A549 (cell line): ENCODE results near the gene NDUFAF2. TPM values are rescaled to one million over a fixed set of nuclear protein-coding genes. Genes with fewer than 3 reads are reported as not detected.

Experiments
- ATAC-seq, 2 experiments: fragments of 200-7000 bp in 1 of 2; fragments of >200 bp in 1 of 2; cut with Nextera tagmentation in 1 of 2; cut with Tn5 transposase in 1 of 2; 3 replicates each; pipeline versions ENCODE4 v1.8.0 to v1.9.1; 2018 to 2020; ENCODE audit warnings: mild to moderate bottlenecking in 1 of 2, moderate library complexity in 1 of 2
- CTCF ChIA-PET: fragments of 300-600 bp; sonication (Branson Sonifier 250); formaldehyde crosslinking; extraction: SDS; loops from one replicate; lab custom pipeline; 2021; ENCODE audit warnings: antibody characterized with exemption, inconsistent platforms; lab: Yijun Ruan, JAX
- POLR2A ChIA-PET: fragments of 350-600 bp; formaldehyde crosslinking; extraction: SDS; loops from one replicate; lab custom pipeline; 2021; ENCODE audit warnings: antibody characterized with exemption, inconsistent platforms; lab: Yijun Ruan, JAX
- DNase-seq, 2 experiments: peaks; one replicate each; pipeline versions ENCODE4 v3.0.0 to v3.0.0-alpha.2; 2011 to 2016; ENCODE audit warnings: low read depth in 1 of 2, low spot score in 1 of 2
- FAIRE-seq: peaks from 2 replicates; lab custom pipeline; 2011; peaks lifted over from hg19 to GRCh38; lab: Jason Lieb, UNC
- H3K27ac ChIP-seq, 2 experiments: fragments of >200 bp; sonication (Bioruptor Twin); formaldehyde crosslinking; 3 replicates each; pipeline ENCODE4 v1.5.1; 2016 to 2017
- H3K4me1 ChIP-seq: fragments of >200 bp; sonication (Bioruptor Twin); formaldehyde crosslinking; 3 replicates; pipeline ENCODE4 v1.6.1; 2016
- H3K4me2 ChIP-seq: fragments of >200 bp; sonication (Bioruptor Twin); formaldehyde crosslinking; 3 replicates; pipeline ENCODE4 v1.6.1; 2016
- H3K4me3 ChIP-seq: fragments of >200 bp; sonication (Bioruptor Twin); formaldehyde crosslinking; 3 replicates; pipeline ENCODE4 v1.5.1; 2016
- H3K9me3 ChIP-seq: fragments of >200 bp; sonication (Bioruptor Twin); formaldehyde crosslinking; 3 replicates; pipeline ENCODE4 v1.6.1; 2016
- CBX8 ChIP-seq: fragments of 200-600 bp; sonication (generic); IDR thresholded peaks from 2 replicates; pipeline ENCODE4 v1.6.1; 2016
- CHD4 ChIP-seq: fragments of 200-600 bp; sonication (generic); IDR thresholded peaks from 2 replicates; pipeline ENCODE4 v1.6.1; 2016; ENCODE audit warnings: antibody characterized with exemption, mild to moderate bottlenecking, borderline replicate concordance
- EHF ChIP-seq: fragments of 250-450 bp; sonication (Bioruptor Pico); IDR thresholded peaks from 2 replicates; pipeline ENCODE4 v1.5.0; 2020; ENCODE audit warnings: mild to moderate bottlenecking
- FOSL2 ChIP-seq, 2 experiments: fragments of 450-650 bp in 1 of 2; fragments of >200 bp in 1 of 2; sonication (Bioruptor Twin) in 1 of 2; formaldehyde crosslinking; IDR thresholded peaks; 2 replicates each; pipeline versions ENCODE4 v1.5.0 to v1.6.1; 2016 to 2020; ENCODE audit warnings: mild to moderate bottlenecking in 1 of 2, moderate library complexity in 1 of 2
- GATA3 ChIP-seq: IDR thresholded peaks from 2 replicates; pipeline ENCODE4 v1.6.1; 2012; ENCODE audit warnings: borderline replicate concordance
- HOXB13 ChIP-seq: fragments of 250-450 bp; sonication (Bioruptor Pico); IDR thresholded peaks from 2 replicates; pipeline ENCODE4 v1.5.0; 2020; ENCODE audit warnings: low read depth, mild to moderate bottlenecking, moderate library complexity
- JUNB ChIP-seq: fragments of >200 bp; sonication (Bioruptor Twin); formaldehyde crosslinking; IDR thresholded peaks from 2 replicates; pipeline ENCODE4 v1.6.1; 2016
- KDM1A ChIP-seq: fragments of 200-600 bp; sonication (generic); IDR thresholded peaks from 2 replicates; pipeline ENCODE4 v1.6.1; 2016; ENCODE audit warnings: low read depth, mild to moderate bottlenecking
- KDM5A ChIP-seq: fragments of 200-600 bp; sonication (generic); IDR thresholded peaks from 2 replicates; pipeline ENCODE4 v1.6.1; 2016; ENCODE audit warnings: antibody characterized with exemption, mild to moderate bottlenecking
- MAZ ChIP-seq: fragments of 150-350 bp; IDR thresholded peaks from 2 replicates; pipeline ENCODE4 v1.6.1; 2014; ENCODE audit warnings: antibody characterized with exemption, low read depth, low read length, borderline replicate concordance
- NR3C1 ChIP-seq: fragments of >200 bp; sonication (Bioruptor Twin); formaldehyde crosslinking; IDR thresholded peaks from 3 replicates; pipeline ENCODE4 v1.6.1; 2017
- POLR2AphosphoS2 ChIP-seq: conservative IDR thresholded peaks from 2 replicates; pipeline ENCODE4 v1.6.1; 2012; ENCODE audit warnings: low read length, improper control_type of control experiment, inconsistent platforms
- RAD21 ChIP-seq, 2 experiments: fragments of >200 bp in 1 of 2; sonication (Bioruptor Twin) in 1 of 2; formaldehyde crosslinking in 1 of 2; IDR thresholded peaks in 1 of 2; conservative IDR thresholded peaks in 1 of 2; 2 replicates in 1 of 2; 3 replicates in 1 of 2; pipeline ENCODE4 v1.6.1; 2012 to 2018; ENCODE audit warnings: inconsistent platforms in 1 of 2
- ZSCAN20 ChIP-seq: fragments of 250-450 bp; sonication (Bioruptor Pico); IDR thresholded peaks from 2 replicates; pipeline ENCODE4 v1.8.0; 2022; ENCODE audit warnings: mild to moderate bottlenecking, moderate library complexity
- WGBS: methylation state at CpG from one replicate; pipeline ENCODE4 v1.1.6; 2017; ENCODE audit errors: missing lambda C conversion rate; 5-methylcytosine and 5-hydroxymethylcytosine counted together
- polyA plus RNA-seq, 4 experiments: library from polyadenylated mRNA; depleted of rRNA in 3 of 4; stranded (reverse); fragments of >200 nt; fragmentation: RNase III in 1 of 4; extraction: RNeasy Plus Mini Kit Qiagen cat#74134 plus additional on column Dnase treatment in 1 of 4; gene quantifications; 2 replicates in 3 of 4; 3 replicates in 1 of 4; pipeline ENCODE4 v1.2.3, GENCODE V29; 2011 to 2017
- TF ChIP-seq, protein P1 (sequence below): fragments of >200 bp; sonication (Bioruptor Twin); formaldehyde crosslinking; IDR thresholded peaks from 3 replicates; pipeline ENCODE4 v1.5.1; 2016
- TF ChIP-seq, protein P2 (sequence below): fragments of >200 bp; sonication (Bioruptor Twin); formaldehyde crosslinking; IDR thresholded peaks from 3 replicates; pipeline ENCODE4 v1.6.1; 2016
- TF ChIP-seq, protein P3 (sequence below): IDR thresholded peaks from 2 replicates; pipeline ENCODE4 v1.6.1; 2012
- TF ChIP-seq, protein P4 (sequence below): fragments of 250-450 bp; sonication (Bioruptor Pico); IDR thresholded peaks from 2 replicates; pipeline ENCODE4 v1.5.0; 2021; ENCODE audit warnings: mild to moderate bottlenecking, moderate library complexity, borderline replicate concordance
- TF ChIP-seq, protein P5 (sequence below): IDR thresholded peaks from 2 replicates; pipeline ENCODE4 v1.6.1; 2012

Gene NDUFAF2
- polyA plus RNA-seq, 2 of the 4 experiments (the other 2 are of a cell fraction): 66.1 to 83.7 TPM

DNA sequence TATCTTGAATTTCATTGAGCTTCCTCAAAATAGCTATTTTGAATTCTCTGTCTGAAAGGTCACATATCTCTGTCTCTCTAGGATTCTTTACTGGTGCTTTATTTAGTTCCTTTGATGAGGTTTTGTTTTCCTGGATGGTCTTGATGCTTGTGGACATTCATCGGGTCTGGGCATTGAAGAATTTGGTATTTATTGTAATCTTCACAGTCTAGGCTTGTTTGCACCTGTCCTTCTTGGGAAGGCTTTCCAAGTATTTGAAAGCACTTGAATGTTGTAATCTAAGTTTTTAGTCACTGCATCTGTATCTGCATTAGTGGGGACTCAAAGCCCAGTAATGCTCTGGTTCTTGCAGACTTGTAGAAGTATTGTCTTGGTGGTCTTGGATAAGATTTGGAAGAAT lies 169.4 kb downstream of the NDUFAF2 start:
- Histone ChIP-seq H3K4me1 (no peaks in the 10 kb centered on the region), H3K9me3 (no peaks in the 10 kb centered on the region), H3K4me3 (no peak overlapping the region), H3K27ac (no peak overlapping the region)
- 89% methylated on average over 1 of the region's 1 CpG for WGBS
- no peak for FAIRE-seq
- POLR2A ChIA-PET: no interaction called here
- CTCF ChIA-PET: no interaction called here
- DNase-seq: no peak
- no peak for ATAC-seq
- TF ChIP-seq NR3C1 (no peak), FOSL2 (IDR thresholded peaks at IDR 0.05) (no peak), FOSL2 (CRISPR knock-in tag; IDR thresholded peaks at IDR 0.05) (no peak), HOXB13 (CRISPR knock-in tag) (no peak), ZSCAN20 (no peak), KDM5A (no peak), GATA3 (no peak)
- TF ChIP-seq, all 56 proteins: peak for 0
- H3K4me2 ChIP-seq: no peak overlapping the region

DNA sequence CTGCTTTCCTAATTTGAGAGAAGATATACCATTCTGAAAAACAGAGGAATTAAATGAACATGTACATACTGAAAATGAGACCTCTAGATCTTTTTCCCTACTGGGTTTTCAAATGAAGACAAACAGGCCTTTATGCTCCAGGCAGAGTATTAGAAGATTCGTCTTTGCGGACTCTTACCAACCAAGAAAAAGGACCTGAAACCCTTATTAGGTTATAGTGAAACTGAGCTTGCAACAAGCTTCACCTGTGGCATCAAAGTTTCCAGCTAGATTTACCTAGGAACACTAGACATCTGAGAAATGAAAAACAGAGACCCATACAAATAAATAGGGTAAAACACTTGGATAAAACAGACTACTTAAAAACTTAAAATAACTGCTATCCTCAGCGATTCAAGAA lies 171.0 kb downstream of the NDUFAF2 start:
- CTCF ChIA-PET: interaction anchor here (1.1 kb wide), 1 partner anchor 21 kb away, joined by 3 read pairs; no protein-coding TSS in a partner anchor
- ATAC-seq: no peak
- FAIRE-seq: no peak
- no peaks in the 10 kb centered on the region for H3K9me3 ChIP-seq
- no peak overlapping the region for H3K4me2 ChIP-seq
- H3K4me1 ChIP-seq: no peaks in the 10 kb centered on the region
- no peak overlapping the region for H3K4me3 ChIP-seq
- TF ChIP-seq, protein P1, sequence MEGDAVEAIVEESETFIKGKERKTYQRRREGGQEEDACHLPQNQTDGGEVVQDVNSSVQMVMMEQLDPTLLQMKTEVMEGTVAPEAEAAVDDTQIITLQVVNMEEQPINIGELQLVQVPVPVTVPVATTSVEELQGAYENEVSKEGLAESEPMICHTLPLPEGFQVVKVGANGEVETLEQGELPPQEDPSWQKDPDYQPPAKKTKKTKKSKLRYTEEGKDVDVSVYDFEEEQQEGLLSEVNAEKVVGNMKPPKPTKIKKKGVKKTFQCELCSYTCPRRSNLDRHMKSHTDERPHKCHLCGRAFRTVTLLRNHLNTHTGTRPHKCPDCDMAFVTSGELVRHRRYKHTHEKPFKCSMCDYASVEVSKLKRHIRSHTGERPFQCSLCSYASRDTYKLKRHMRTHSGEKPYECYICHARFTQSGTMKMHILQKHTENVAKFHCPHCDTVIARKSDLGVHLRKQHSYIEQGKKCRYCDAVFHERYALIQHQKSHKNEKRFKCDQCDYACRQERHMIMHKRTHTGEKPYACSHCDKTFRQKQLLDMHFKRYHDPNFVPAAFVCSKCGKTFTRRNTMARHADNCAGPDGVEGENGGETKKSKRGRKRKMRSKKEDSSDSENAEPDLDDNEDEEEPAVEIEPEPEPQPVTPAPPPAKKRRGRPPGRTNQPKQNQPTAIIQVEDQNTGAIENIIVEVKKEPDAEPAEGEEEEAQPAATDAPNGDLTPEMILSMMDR: no peak
- no peak for TF ChIP-seq CHD4
- TF ChIP-seq MAZ: no peak
- no peak for TF ChIP-seq RAD21 (conservative IDR thresholded peaks at IDR 0.05 in 1 of 2, IDR thresholded peaks at IDR 0.05 in 1 of 2)
- TF ChIP-seq EHF (CRISPR knock-in tag): no peak
- TF ChIP-seq JUNB: no peak
- TF ChIP-seq, protein P2, sequence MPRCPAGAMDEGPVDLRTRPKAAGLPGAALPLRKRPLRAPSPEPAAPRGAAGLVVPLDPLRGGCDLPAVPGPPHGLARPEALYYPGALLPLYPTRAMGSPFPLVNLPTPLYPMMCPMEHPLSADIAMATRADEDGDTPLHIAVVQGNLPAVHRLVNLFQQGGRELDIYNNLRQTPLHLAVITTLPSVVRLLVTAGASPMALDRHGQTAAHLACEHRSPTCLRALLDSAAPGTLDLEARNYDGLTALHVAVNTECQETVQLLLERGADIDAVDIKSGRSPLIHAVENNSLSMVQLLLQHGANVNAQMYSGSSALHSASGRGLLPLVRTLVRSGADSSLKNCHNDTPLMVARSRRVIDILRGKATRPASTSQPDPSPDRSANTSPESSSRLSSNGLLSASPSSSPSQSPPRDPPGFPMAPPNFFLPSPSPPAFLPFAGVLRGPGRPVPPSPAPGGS: no peak
- no peak for TF ChIP-seq CBX8
- no peak for TF ChIP-seq KDM1A
- TF ChIP-seq, protein P3, sequence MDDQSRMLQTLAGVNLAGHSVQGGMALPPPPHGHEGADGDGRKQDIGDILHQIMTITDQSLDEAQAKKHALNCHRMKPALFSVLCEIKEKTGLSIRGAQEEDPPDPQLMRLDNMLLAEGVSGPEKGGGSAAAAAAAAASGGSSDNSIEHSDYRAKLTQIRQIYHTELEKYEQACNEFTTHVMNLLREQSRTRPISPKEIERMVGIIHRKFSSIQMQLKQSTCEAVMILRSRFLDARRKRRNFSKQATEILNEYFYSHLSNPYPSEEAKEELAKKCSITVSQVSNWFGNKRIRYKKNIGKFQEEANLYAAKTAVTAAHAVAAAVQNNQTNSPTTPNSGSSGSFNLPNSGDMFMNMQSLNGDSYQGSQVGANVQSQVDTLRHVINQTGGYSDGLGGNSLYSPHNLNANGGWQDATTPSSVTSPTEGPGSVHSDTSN: no peak
- TF ChIP-seq, protein P4, sequence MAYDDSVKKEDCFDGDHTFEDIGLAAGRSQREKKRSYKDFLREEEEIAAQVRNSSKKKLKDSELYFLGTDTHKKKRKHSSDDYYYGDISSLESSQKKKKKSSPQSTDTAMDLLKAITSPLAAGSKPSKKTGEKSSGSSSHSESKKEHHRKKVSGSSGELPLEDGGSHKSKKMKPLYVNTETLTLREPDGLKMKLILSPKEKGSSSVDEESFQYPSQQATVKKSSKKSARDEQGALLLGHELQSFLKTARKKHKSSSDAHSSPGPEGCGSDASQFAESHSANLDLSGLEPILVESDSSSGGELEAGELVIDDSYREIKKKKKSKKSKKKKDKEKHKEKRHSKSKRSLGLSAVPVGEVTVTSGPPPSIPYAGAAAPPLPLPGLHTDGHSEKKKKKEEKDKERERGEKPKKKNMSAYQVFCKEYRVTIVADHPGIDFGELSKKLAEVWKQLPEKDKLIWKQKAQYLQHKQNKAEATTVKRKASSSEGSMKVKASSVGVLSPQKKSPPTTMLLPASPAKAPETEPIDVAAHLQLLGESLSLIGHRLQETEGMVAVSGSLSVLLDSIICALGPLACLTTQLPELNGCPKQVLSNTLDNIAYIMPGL (CRISPR knock-in tag): no peak
- no peak for TF ChIP-seq POLR2AphosphoS2
- TF ChIP-seq, protein P5, sequence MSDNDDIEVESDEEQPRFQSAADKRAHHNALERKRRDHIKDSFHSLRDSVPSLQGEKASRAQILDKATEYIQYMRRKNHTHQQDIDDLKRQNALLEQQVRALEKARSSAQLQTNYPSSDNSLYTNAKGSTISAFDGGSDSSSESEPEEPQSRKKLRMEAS: no peak
- POLR2A ChIA-PET: interaction anchor here (0.6 kb wide), 1 partner anchor 375 kb away, joined by 3 read pairs; no protein-coding TSS in a partner anchor
- 86% methylated on average over 3 of the region's 3 CpGs for WGBS
- DNase-seq: no peak
- H3K27ac ChIP-seq: no peak overlapping the region
